Right lung (tissue), 5 donors: ENCODE results near the gene UMODL1. TPM values are rescaled to one million over a fixed set of nuclear protein-coding genes. Genes with fewer than 3 reads are reported as not detected.
"Not testable (repeated sequence)": the region's sequence is repeated elsewhere in the genome, so short reads cannot be mapped to it uniquely, and the experiment has no call there.

Experiments used
- DNase-seq, 2 donors: peaks; one replicate each; pipeline ENCODE4 v3.0.0-alpha.2; 2013
- polyA plus RNA-seq, 5 donors: library from polyadenylated mRNA; unstranded; fragments of 120-200 nt; gene quantifications; one replicate each; pipeline versions ENCODE4 v1.2.1 to v1.2.3, GENCODE V29; 2013; ENCODE audit warnings: inconsistent platforms in 1 of 5, low replicate concordance in 1 of 5; ENCODE audit not compliant: insufficient read length in 5 of 5, insufficient read depth in 1 of 5

Gene UMODL1
- polyA plus RNA-seq, 5 donors = 0.10 to 0.35 (median 0.33) TPM

- DNase-seq = no peak
Measured at GRCh38 chr21:42114646-42115045, 43.5 kb downstream of the UMODL1 start.

GRCh38 chr21:42115136-42115683 lies 44.1 kb downstream of the UMODL1 start:
- DNase-seq = no peak

DNA sequence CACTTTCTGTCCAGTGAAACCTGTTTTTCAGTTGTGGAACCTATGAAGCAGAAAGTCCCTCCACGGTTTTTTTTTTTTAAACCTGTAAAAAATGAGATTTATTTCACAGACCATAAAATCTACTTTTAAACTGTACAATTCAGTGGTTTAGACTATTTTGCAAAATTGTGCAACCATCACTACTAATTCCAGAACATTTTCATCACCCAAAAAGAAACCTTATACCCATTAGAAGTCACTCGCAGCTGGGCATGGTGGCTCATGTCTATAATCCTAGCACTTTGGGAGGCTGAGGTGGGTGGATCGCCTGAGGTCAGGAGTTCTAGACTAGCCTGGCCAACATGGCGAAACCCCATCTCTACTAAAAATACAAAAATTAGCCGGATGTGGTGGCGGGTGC lies 45.4 kb downstream of the UMODL1 start:
- DNase-seq = not testable (repeated sequence)

GRCh38 chr21:42117229-42117966 lies 46.3 kb downstream of the UMODL1 start:
- peak; percentile 55 to 75 for DNase-seq

DNA sequence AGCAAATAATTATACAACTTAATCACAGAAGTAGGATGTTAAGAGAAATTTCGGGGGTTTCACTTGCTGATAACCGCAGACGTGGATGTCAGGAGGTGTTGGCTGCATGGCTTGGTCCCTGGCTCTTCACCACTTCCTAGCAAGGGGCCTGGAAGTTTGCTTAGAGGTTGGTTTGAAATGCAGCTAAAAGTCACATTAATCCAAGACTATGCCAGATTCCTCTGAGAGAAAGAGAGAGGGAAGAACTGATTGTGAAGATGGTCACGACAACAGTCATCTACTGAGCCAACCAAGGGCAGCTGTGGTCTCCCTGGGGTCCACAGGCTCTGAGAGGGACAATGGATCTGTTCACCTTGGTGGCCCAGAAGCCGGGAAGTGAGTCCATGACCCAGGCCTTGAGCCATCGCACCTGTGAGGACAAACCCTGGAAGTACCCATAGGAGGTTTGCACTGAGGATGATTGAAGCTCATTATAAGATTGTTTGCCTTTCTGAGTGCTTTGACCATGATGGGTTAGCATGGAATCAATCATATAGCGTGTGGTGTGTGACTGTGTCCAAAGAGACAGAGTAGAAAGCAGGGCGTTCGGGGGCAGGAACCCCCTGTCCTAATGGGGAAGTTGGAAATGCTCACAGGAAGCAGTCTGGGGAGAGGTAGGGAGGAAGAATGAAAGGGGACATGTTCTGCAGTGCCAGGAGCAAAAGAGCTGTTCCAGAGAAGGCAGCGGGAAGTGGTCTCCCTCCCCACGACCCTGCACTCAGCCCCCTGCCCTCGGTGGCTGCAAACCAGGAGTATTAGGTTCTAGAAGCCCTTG lies 47.1 kb downstream of the UMODL1 start:
- no peak for DNase-seq

- no peak for DNase-seq
Measured at GRCh38 chr21:42118901-42119300, 47.8 kb downstream of the UMODL1 start.

- DNase-seq = no peak
Measured at GRCh38 chr21:42120101-42120902, 49.2 kb downstream of the UMODL1 start.

- no peak for DNase-seq
Measured at GRCh38 chr21:42120903-42121535, 49.9 kb downstream of the UMODL1 start.

- DNase-seq = no peak
Measured at GRCh38 chr21:42121794-42122193, 50.7 kb downstream of the UMODL1 start.

DNA sequence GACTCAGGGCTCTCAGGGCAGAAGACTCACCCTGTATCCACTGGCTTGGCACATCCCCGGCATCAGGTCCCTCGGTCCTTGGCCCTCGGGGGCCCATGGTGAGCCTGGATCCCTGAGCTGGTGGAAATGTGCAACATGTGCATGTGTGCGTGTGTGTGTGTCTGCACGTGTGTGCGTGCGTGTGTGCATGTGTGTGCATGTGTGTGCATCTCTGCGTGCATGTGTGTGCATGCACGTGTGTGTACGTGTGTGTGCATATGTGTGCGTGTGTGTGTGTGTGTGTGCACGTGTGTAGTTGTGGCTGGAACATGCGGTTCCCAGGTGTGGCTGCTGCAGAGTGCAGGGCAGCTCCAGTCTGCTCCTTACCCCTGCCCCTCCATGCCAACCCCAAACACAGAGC lies 51.3 kb downstream of the UMODL1 start:
- no peak for DNase-seq

- no peak for DNase-seq
Measured at GRCh38 chr21:42122808-42123207, 51.7 kb downstream of the UMODL1 start.

- no peak for DNase-seq
Measured at GRCh38 chr21:42123219-42123908, 52.2 kb downstream of the UMODL1 start.

- DNase-seq = no peak
Measured at GRCh38 chr21:42124081-42124480, 53.0 kb downstream of the UMODL1 start.

DNA sequence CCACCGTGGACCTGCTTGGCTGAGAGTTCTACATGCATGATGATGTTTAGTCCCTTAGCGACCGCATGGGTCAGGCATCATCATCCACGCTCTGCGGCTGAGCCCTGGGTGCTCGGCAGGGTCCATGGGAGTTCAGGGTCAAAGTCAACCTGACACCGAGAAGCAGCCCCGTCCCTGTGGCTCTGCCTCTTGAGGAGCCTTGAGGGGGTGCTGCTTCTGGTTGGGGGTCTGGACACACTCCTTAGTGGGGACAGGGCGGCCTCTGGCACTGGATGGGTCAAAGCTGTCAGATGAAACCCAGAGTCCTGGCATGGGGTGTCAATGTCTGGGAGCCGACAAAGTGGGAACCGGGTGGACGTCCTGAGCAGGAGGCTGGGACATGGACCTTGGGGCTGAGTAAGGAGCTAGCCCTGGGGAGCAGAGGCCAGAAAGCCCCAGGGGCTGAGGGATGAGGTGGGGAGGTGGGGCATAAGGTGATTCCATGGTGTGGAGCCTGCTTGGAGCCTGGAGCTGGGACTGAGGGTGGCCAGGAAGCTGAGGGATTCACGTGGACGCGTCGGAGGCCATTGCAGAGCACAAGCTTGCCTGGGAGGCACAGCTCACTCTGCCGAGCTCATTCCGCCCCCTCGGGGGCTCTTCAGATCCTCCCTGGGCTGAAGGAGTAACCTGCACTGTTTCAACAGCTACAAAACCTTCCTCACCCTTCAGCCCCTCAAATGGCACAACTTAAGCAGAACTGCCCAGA lies 53.9 kb downstream of the UMODL1 start:
- DNase-seq = no peak

- DNase-seq = peak; percentile 36 to 51
Measured at GRCh38 chr21:42125571-42126544, 54.7 kb downstream of the UMODL1 start.

DNA sequence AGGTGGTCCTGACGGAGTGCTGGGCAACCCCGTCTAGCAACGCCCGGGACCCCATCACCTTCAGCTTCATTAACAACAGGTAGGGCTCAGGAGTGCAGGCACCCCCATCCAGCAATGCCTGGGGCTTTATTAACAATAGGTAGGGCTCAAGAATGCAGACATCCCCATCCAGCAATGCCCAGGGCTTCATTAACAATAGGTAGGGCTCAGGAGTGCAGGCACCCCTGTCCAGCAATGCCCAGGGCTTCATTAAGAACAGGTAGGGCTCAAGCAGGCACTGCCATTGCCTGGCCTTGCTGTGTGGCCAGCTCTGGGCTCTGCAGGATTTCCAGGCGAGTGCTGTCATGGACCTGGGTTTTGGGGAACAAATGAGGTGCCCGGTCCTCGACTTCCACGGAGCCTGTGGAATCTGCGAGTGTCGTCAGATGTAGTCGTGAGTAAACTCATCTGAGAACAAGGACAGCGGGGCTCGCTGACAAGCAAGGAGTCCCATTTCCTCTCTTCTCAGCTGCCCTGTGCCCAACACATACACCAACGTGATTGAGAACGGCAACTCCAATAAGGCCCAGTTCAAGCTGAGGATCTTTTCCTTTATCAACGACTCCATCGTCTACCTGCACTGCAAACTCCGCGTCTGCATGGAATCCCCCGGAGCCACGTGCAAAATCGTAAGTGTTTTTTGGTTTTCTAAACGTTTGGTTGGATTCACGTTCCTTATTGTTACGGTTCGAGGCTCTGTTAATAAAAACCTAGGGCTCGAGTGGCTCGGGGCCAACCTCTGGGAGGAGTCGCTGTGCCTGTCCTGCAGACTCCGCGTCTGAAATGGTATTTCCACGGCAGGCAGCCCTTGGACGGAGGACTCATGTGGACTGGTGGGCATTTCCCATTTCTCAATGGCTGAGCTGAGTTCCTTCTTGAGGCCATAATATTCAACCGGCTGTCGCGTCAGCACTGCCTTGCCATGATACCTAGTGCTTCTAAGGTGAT lies 56.3 kb downstream of the UMODL1 start:
- no peak for DNase-seq
